ENCODE data around the gene DLGAP1. TPM values are rescaled to one million over a fixed set of nuclear protein-coding genes. Genes with fewer than 3 reads are reported as not detected.

Gene DLGAP1
- total and polyA plus RNA-seq, 10 of the 15 experiments (the other 5 are each of a cell fraction or from before 2014, with no cell fraction given), result 0.23 to 27.6 (median 1.9) TPM

GRCh38 chr18:3689091-3689490 is 766.0 kb downstream of the DLGAP1 start (continued):
- TF ChIP-seq ZNF217 (IDR thresholded peaks at IDR 0.05) (no peak), SREBF2 (IDR thresholded peaks at IDR 0.05; ENCODE audit: low read length) (no peak), BHLHE40 (IDR thresholded peaks at IDR 0.05; ENCODE audit: borderline replicate concordance in 1 of 2, low read depth in 2 of 2, low read length in 1 of 2) (no peak), E2F8 (IDR thresholded peaks at IDR 0.05; ENCODE audit: low read depth, partially characterized antibody) (no peak), LARP7 (IDR thresholded peaks at IDR 0.05) (no peak)

GRCh38 chr18:3688690-3689089 is 766.4 kb downstream of the DLGAP1 start:
- Histone ChIP-seq H3K27me3 (replicated peaks in 1 of 2; ENCODE audit: control insufficient read depth in 2 of 2, insufficient read depth in 2 of 2, low read length in 1 of 2) (no peaks in the 10 kb centered on the region), H3K4me2 (ENCODE audit: control insufficient read depth, insufficient read depth) (no peak overlapping the region), H3K27ac (ENCODE audit: control insufficient read depth, insufficient read depth) (no peak overlapping the region), H3K9ac (ENCODE audit: control insufficient read depth, insufficient read depth, low read length) (no peak overlapping the region), H2AFZ (ENCODE audit: control insufficient read depth, low read depth, low read length) (no peak overlapping the region), H4K20me1 (ENCODE audit: control insufficient read depth, insufficient read depth) (no peaks in the 10 kb centered on the region), H3K79me2 (ENCODE audit: control insufficient read depth, insufficient read depth, low read length) (no peaks in the 10 kb centered on the region), H3K4me1 (ENCODE audit: control insufficient read depth, insufficient read depth, low read length) (no peaks in the 10 kb centered on the region), H3K36me3 (ENCODE audit: control insufficient read depth in 2 of 2, insufficient read depth in 2 of 2, low read length in 1 of 2) (no peaks in the 10 kb centered on the region), H3K4me3 (no peak overlapping the region), H3K9me3 (replicated peaks; ENCODE audit: control insufficient read depth, insufficient read depth, low read length) (no peaks in the 10 kb centered on the region)
- in situ Hi-C loops (cut with MboI), result no loop called here
- CTCF ChIA-PET, result no interaction called here
- POLR2A ChIA-PET, result no interaction called here
- TF ChIP-seq BMI1 (IDR thresholded peaks at IDR 0.05; ENCODE audit: borderline replicate concordance), result no peak
- no peak for TF ChIP-seq SP1 (IDR thresholded peaks at IDR 0.05; ENCODE audit: low read depth, low read length)
- TF ChIP-seq JUNB (IDR thresholded peaks at IDR 0.05), result no peak
- TF ChIP-seq NFYB (IDR thresholded peaks at IDR 0.05; ENCODE audit: insufficient read depth, low read depth, low read length), result no peak
- no peak for TF ChIP-seq RAD51 (IDR thresholded peaks at IDR 0.05)
- TF ChIP-seq NFXL1 (IDR thresholded peaks at IDR 0.05; ENCODE audit: borderline replicate concordance), result no peak
- TF ChIP-seq PRDM15 (CRISPR knock-in tag; IDR thresholded peaks at IDR 0.05), result no peak
- no peak for TF ChIP-seq NR2C2 (IDR thresholded peaks at IDR 0.05; ENCODE audit: borderline replicate concordance, control insufficient read depth, insufficient read length, low read depth)
- no TSS peak for BruUV-seq (replicated peaks)
- SMC1A ChIA-PET (ENCODE audit: uncharacterized antibody, unreplicated experiment), result interaction anchor here (1.1 kb wide), 1 partner anchor 24 kb away, joined by 3 read pairs; no protein-coding TSS in a partner anchor
- RAD21 ChIA-PET (ENCODE audit: unreplicated experiment), result interaction anchor here (0.8 kb wide), 1 partner anchor 242 kb away, joined by 3 read pairs; no protein-coding TSS in a partner anchor
- 21% methylated on average over 5 of the region's 5 CpGs for WGBS (ENCODE audit: insufficient coverage, insufficient replicate concordance, low lambda C conversion rate, missing lambda C conversion rate)
- ATAC-seq (no peak), DNase-seq (ENCODE audit: low read depth, low spot score) (no peak), FAIRE-seq (no peak)
- intact Hi-C loops (cut with micrococcal nuclease; ENCODE audit: unreplicated experiment), result no loop called here
